Activated CD4-positive, alpha-beta T cell treated with anti-CD3 and anti-CD28 coated beads, Interleukin-2, Interleukin-6, amounts not matched to agents 100 ng/mL and 50 ng/mL, durations not matched to agents 16 hours and 8 hours (primary cell): ENCODE data around the gene PLA2G6.

Experiments
- DNase-seq: peaks from one replicate; pipeline ENCODE4 v3.0.0-alpha.2; 2020

Gene PLA2G6, protein sequence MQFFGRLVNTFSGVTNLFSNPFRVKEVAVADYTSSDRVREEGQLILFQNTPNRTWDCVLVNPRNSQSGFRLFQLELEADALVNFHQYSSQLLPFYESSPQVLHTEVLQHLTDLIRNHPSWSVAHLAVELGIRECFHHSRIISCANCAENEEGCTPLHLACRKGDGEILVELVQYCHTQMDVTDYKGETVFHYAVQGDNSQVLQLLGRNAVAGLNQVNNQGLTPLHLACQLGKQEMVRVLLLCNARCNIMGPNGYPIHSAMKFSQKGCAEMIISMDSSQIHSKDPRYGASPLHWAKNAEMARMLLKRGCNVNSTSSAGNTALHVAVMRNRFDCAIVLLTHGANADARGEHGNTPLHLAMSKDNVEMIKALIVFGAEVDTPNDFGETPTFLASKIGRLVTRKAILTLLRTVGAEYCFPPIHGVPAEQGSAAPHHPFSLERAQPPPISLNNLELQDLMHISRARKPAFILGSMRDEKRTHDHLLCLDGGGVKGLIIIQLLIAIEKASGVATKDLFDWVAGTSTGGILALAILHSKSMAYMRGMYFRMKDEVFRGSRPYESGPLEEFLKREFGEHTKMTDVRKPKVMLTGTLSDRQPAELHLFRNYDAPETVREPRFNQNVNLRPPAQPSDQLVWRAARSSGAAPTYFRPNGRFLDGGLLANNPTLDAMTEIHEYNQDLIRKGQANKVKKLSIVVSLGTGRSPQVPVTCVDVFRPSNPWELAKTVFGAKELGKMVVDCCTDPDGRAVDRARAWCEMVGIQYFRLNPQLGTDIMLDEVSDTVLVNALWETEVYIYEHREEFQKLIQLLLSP

DNA sequence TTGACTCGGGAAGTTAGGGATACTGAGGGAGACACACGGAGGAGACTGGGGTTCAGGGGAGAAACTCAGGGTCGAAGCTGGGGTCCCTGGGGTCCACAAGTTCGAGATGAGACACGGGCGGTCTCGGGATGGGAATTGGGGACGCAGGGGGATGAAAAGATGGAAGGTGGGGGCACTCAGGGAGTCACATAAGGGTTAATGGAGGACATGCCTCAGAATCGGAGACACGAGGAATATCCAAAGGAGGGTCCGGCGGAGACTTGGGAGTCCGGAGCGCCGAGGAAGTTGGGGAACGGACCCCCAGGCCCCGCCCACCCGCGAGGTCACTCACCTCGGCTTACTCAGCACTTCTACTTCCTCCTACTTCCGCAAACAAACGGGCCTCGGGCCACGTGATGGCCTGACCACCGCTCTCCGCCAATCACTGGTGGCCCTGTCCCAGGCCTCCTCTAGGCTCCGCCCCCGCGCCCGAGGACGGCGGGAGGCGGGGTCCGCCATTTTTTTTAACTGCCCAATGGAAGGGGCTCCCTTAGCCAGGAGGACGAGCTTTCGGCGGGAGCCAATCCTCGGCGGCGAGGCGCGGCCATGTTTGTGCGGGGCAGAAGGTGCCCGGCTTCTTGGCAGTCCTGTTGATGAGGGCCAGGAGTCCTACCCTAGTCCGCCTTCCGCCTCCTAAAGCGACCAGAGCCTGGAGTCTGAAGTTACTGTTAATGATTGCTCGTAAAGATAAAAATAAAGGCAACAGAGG, at the start of gene PLA2G6:
Gene PLA2G6, minus strand, starts transcription at position 378 of the 748 bp plus-strand sequence. CDS start 12,404 bp downstream, outside the sequence.
- peak; percentile 100 for DNase-seq

DNA sequence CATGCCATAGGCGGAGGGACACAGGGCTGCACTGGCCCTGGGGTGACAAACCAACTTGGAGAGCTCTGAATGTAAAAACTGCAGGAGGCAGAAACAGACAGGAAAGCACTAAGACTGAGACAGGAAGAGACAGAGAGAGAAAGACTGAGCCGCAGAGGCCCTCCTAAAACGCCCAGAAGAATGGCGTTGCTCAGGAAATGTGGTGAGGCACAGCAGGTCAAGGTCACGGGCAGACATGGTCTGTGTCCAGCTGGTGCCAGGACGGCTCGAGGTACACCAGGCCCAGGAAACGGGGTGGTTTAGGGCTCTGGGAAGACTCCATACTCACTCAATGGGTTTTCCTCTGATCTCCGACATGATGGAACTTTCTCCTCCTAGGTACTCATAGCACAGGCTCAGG, 49.3 kb upstream of the PLA2G6 start:
- no peak for DNase-seq

DNA sequence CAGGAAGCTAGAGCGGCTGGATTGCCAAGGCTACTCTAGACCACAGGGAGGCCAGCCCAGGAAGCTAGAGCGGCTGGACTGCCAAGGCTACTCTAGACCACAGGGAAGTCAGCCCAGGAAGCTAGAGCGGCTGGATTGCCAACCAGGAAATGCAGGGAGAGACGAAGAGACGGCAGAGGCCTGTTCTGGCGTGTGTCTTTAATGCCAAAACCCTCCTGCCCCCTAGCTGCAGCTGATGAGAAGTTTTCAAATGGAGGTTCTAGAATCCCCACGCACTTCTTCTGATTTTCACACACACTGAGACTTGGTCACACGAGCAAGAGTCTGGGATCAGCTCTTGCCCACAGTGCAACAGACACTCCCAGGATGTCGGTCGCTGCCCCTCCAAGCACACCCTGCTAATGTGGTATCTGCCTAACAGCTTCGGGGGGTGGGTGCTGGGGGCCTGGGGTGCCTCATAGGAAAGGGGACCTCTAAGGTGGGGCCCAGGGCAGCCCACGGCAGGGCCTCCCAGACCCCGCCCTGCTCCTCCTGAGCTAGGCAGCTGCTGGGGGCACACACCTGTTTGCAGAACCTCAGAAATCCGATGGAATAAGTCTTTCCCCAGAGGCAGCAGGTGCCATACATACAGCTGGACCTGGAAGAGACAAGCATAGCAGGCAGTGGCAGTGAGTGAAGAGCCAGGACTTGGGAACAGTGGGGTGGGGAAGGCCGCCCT, 48.6 kb upstream of the PLA2G6 start:
- peak; percentile 35 for DNase-seq

GRCh38 chr22:38228873-38229740, 47.5 kb upstream of the PLA2G6 start:
- no peak for DNase-seq

- no peak for DNase-seq
Observed at GRCh38 chr22:38228326-38228872, 46.8 kb upstream of the PLA2G6 start.

DNA sequence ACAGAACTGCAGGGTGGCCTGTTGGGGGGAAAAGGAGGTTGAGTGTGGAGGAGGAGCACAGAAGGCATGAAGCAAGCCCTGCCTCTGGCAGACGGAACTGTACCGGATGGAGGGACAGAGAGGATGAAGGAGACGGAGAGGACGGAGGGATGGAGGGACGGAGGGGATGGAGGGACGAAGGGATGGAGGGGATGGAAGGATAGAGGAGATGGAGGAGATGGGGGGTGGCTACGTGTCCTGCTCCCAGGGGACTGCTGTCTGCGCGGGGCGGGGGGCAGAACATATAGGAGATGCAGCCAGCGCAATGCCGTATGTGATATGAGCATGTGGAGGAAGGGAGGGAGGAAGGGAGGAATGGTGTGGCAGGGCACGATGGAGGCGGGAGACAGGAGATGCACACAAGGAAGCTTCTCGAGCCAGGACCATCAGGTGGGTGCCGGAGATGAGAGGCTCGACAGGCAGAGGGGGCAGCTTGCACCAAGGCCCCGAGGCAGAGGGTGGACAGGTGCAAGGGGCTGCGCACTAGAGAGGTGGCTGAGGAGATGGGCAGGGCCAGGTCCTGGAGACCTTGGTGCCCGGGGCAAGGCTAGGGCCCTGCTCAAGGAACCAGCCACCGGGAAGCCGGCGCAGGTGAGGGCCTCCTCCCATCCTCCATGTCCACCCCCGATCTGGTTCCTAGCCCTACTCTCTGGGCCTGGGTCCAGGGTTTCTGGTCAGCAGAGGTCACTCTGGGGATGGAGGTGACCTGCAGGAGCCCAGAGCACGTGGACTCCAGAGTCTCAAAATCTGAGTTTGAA, 45.4 kb upstream of the PLA2G6 start:
- no peak for DNase-seq

DNA sequence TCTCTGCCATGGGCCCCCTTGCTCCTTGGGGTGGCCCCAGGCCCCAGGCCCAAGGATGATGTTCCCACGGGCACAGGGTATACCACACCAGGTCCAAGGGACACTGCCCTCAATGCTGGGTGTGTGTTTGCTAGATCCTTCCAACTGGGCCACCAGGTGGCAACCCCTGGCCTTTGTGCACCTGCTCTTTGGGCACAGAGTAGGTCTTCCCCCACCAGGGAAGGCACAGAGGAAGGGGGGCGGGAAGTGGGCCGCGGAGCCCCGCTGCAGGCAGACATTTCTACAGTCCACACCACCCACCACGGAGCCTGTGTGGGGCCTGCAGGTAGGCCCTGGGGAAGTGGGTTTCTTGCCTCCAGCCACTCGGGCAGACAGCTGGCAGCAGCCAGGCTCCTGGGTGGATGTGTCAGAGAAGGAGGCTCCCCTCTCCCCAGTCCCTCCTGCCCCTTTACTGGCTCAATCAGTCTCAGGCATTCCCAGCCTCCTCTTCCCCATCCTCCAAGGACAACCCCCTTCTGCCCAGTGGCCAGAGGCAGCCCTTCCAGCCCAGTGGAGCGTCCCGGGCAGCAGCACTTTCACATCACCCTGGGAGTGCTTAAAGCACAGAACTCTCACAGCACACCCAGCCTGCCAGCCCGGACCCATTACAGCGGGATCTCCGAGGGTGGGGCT, 41.8 kb upstream of the PLA2G6 start:
- DNase-seq = no peak

GRCh38 chr22:38222797-38223119, 41.1 kb upstream of the PLA2G6 start:
- DNase-seq = no peak

DNA sequence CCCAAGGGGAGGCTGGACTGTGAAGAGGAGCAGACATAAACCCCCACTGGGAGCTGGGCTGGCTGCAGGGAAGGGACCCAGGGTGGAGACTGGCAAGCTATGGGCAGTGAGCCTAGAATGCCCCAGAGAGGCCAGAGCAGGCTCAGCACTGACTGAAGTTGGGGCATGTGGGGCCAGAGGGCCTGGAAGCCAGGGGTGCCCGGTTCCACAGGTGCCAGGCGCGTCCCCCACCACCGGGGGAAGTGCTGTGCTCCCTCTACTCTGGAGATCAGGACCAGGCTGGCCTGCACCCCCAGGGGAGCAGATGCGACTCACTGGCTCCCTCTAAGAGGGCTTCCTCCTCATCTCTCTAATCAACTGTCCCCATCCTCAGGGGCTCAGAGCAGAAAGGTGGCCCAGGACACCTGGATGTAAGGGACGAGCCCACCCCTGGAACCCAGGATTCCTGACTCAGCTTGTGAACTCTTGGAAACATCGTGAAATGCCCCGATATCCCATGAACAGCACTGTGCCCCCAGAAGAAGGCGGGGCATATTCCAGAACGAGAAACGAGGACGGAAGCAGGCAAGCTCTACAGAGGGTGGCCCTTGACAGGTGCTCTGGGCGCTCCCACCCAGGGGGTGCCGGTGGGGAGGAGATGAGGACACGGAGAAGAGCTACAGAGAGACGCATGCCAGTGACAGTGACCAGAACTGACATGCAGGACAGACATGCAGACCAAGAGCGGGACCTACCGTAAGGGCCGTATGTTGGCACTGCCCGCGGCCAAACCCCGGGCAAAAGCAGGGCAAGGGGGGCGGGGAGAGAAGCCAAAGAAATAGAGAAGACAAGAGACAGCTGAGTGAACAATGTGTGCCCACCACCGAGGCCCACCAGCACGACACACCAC, 40.5 kb upstream of the PLA2G6 start:
- DNase-seq = no peak

- DNase-seq = no peak
Observed at GRCh38 chr22:38221407-38221806, 39.8 kb upstream of the PLA2G6 start.

- no peak for DNase-seq
Observed at GRCh38 chr22:38220653-38221386, 39.2 kb upstream of the PLA2G6 start.

DNA sequence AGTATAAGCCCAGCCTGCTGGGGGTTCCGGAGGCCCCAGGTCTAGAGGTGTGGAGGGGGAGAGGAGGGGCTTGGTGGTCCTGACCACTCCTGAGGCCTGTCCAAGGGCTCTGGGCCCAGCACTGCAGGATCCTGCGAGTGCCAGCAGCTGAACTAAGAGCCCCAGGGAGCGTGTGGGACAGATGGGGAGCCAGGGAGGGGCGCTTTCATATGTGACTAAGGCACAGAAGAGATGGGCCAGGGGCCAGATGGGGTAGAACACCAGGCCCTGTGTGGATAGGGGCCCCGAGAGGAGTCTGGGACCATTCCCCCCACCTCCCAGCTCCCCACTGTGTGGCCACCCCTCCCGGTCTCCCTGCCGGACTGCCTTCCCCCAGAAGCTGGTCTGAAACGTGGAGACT, 38.5 kb upstream of the PLA2G6 start:
- DNase-seq = no peak

- DNase-seq = no peak
Observed at GRCh38 chr22:38219632-38220031, 38.0 kb upstream of the PLA2G6 start.

GRCh38 chr22:38218661-38219622, 37.3 kb upstream of the PLA2G6 start:
- DNase-seq = peak; percentile 67

GRCh38 chr22:38215156-38216038, 33.8 kb upstream of the PLA2G6 start:
- no peak for DNase-seq
